ENCODE data around the gene TSNAX. TPM values are rescaled to one million over a fixed set of nuclear protein-coding genes. Genes with fewer than 3 reads are reported as not detected.

Gene TSNAX
- total and polyA plus RNA-seq, 4 donors: 12.8 to 25.4 (median 19.6) TPM

DNA sequence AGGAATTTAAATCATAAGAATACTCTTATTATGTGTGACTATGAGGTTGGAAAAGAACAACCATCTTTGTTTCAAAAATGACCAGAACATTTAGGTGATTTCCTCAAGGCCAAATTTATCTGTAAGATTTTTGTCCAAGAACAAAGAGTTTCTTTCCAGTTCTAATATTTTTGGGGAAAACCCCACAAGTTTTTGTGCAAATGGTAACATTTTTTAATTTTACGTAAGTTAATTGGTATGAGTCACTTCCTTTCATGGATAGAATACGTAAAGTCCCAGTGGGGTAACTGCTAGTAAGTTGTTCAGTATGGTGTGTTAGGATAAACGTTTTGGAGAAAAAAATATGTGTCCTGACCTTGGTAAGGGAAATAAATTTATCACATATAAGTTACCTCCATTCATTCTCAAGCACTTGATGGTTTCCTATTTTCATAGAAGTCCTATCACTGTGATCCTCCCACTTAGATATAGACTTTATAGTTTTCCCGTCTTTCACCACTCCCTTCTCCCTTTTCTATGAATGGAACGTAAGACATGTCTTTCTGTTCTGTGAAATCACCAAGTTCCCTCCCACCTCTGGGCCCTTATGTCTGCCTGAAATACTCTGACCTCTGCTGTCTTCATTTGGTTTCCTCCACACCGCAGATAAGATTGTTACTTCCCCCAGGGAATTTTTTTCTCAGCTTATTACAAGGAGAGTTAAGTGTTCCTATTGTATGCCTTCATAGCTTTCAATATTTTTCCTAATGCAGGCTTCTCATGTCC is 34.9 kb upstream of the TSNAX start (continued):
- TF ChIP-seq, protein P1, sequence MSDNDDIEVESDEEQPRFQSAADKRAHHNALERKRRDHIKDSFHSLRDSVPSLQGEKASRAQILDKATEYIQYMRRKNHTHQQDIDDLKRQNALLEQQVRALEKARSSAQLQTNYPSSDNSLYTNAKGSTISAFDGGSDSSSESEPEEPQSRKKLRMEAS (IDR thresholded peaks at IDR 0.05): no peak
- TF ChIP-seq FOXA1 (IDR thresholded peaks at IDR 0.05): no peak

DNA sequence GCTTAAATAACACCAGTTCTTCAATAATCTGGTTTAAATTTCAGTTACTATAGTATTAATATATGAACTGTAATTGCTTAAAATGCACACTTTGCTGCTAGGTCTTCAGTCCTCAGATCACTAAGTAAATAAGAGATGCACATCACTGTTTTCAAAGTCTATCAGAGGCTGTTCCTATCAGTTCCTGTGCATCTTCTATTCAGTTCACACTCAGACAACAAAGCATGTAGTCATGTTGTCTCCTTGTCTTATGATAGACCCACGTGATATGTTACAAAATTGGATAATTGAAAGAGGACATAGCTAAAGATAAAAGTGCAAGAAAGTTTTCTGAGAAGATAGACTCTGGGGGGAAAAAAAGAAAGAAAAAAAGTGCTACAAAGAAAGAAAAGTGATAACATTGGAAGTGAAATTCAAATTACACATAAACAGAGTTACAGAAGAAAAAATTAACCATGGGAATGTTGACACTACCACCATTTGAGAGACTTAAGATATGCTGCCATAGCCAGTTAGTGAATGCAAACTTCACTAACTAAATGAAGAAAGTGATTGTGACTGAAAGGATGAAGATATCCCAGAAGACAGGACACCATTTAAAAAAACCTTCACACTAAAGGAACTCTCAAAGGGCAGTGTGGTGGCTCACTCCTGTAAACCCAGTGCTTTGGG is 33.9 kb upstream of the TSNAX start:
- Histone ChIP-seq H3K9ac (ENCODE audit: low read depth in 1 of 2, low read length in 2 of 2) (no peak overlapping the region), H3K9me3 (ENCODE audit: control insufficient read depth in 4 of 4, low read length in 3 of 4) (peaks cover 3 to 13% (median 9%) of the 10 kb centered on the region in 4 donors), H3K4me1 (ENCODE audit: control insufficient read depth in 4 of 4, insufficient read depth in 4 of 4, low read length in 3 of 4) (no peaks in the 10 kb centered on the region), H3K27ac (ENCODE audit: low read depth in 1 of 2, low read length in 2 of 2) (no peak overlapping the region), H3K27me3 (ENCODE audit: control insufficient read depth in 4 of 4, insufficient read depth in 4 of 4, low read length in 3 of 4) (no peaks in the 10 kb centered on the region), H3K36me3 (ENCODE audit: control insufficient read depth in 4 of 4, insufficient read depth in 3 of 4, low read depth in 1 of 4, low read length in 3 of 4) (no peaks in the 10 kb centered on the region), H3K4me3 (ENCODE audit: low read depth in 1 of 3, low read length in 3 of 3) (no peak overlapping the region)
- TF ChIP-seq, protein P2, sequence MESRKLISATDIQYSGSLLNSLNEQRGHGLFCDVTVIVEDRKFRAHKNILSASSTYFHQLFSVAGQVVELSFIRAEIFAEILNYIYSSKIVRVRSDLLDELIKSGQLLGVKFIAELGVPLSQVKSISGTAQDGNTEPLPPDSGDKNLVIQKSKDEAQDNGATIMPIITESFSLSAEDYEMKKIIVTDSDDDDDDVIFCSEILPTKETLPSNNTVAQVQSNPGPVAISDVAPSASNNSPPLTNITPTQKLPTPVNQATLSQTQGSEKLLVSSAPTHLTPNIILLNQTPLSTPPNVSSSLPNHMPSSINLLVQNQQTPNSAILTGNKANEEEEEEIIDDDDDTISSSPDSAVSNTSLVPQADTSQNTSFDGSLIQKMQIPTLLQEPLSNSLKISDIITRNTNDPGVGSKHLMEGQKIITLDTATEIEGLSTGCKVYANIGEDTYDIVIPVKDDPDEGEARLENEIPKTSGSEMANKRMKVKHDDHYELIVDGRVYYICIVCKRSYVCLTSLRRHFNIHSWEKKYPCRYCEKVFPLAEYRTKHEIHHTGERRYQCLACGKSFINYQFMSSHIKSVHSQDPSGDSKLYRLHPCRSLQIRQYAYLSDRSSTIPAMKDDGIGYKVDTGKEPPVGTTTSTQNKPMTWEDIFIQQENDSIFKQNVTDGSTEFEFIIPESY (IDR thresholded peaks at IDR 0.05): no peak
- TF ChIP-seq RXRA (IDR thresholded peaks at IDR 0.05) (no peak), HNF4A (conservative IDR thresholded peaks at IDR 0.05) (no peak), YY1 (IDR thresholded peaks at IDR 0.05) (no peak), HNF4G (IDR thresholded peaks at IDR 0.05) (no peak), RAD21 (IDR thresholded peaks at IDR 0.05) (no peak), TAF1 (conservative IDR thresholded peaks at IDR 0.05) (no peak), EGR1 (IDR thresholded peaks at IDR 0.05; ENCODE audit: low read depth in 2 of 2) (no peak), FOXA1 (IDR thresholded peaks at IDR 0.05) (no peak), FOXA2 (IDR thresholded peaks at IDR 0.05) (no peak), SP1 (IDR thresholded peaks at IDR 0.05) (no peak), NR2F2 (IDR thresholded peaks at IDR 0.05) (no peak), GABPA (IDR thresholded peaks at IDR 0.05 in 1 of 2, conservative IDR thresholded peaks at IDR 0.05 in 1 of 2) (no peak), JUND (IDR thresholded peaks at IDR 0.05) (no peak)
- TF ChIP-seq, protein P3, sequence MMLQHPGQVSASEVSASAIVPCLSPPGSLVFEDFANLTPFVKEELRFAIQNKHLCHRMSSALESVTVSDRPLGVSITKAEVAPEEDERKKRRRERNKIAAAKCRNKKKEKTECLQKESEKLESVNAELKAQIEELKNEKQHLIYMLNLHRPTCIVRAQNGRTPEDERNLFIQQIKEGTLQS (IDR thresholded peaks at IDR 0.05): no peak
- TF ChIP-seq, protein P4, sequence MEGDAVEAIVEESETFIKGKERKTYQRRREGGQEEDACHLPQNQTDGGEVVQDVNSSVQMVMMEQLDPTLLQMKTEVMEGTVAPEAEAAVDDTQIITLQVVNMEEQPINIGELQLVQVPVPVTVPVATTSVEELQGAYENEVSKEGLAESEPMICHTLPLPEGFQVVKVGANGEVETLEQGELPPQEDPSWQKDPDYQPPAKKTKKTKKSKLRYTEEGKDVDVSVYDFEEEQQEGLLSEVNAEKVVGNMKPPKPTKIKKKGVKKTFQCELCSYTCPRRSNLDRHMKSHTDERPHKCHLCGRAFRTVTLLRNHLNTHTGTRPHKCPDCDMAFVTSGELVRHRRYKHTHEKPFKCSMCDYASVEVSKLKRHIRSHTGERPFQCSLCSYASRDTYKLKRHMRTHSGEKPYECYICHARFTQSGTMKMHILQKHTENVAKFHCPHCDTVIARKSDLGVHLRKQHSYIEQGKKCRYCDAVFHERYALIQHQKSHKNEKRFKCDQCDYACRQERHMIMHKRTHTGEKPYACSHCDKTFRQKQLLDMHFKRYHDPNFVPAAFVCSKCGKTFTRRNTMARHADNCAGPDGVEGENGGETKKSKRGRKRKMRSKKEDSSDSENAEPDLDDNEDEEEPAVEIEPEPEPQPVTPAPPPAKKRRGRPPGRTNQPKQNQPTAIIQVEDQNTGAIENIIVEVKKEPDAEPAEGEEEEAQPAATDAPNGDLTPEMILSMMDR (IDR thresholded peaks at IDR 0.05; ENCODE audit: low read depth, low read length, missing input control): no peak
- 52% methylated on average over 1 of the region's 1 CpG for WGBS
- DNase-seq (ENCODE audit: low spot score): no peak

Measured in liver (tissue), 9 donors.